ENCODE results near the gene ARID3C. TPM values are rescaled to one million over a fixed set of nuclear protein-coding genes. Genes with fewer than 3 reads are reported as not detected.

The ARID3C gene
- total RNA-seq, 2 experiments from 2014 or later = 0.66 to 0.76 TPM

GRCh38 chr9:34652602-34653000 is 23.7 kb upstream of the ARID3C start:
- H3K4me1 Mint-ChIP-seq = peaks cover 32% of the 10 kb centered on the region
- ATAC-seq (no peak), DNase-seq (no peak)
- ChIA-PET POLR2A (no interaction called here), CTCF (interaction anchor here (0.7 to 10.8 kb wide), 2 partner anchors 17 to 920 kb away, joined by 3 to 131 read pairs; partner anchors contain the start of gene SIGMAR1)
- no peaks in the 10 kb centered on the region for H3K27me3 Mint-ChIP-seq
- peak overlapping the region; percentile 22 for H3K27ac Mint-ChIP-seq
- intact Hi-C loops (cut with DNase I, micrococcal nuclease) = no loop called here
- no peak overlapping the region for H3K4me3 Mint-ChIP-seq
- no peaks in the 10 kb centered on the region for H3K9me3 Mint-ChIP-seq (ENCODE audit: low read depth)
- H3K36me3 Mint-ChIP-seq (ENCODE audit: low read depth) = peaks cover 21% of the 10 kb centered on the region

- CTCF ChIA-PET = interaction anchor here (0.7 to 10.8 kb wide), 3 partner anchors 12 to 920 kb away, joined by 3 to 131 read pairs (median 5); partner anchors contain the start of gene SIGMAR1
- DNase-seq = peak; percentile 85
- peaks cover 37% of the 10 kb centered on the region for H3K4me1 Mint-ChIP-seq
- H3K27ac Mint-ChIP-seq = peak within 1 kb of the TSS; percentile 24
- H3K4me3 Mint-ChIP-seq = peak within 1 kb of the TSS; percentile 6
- H3K27me3 Mint-ChIP-seq = no peaks in the 10 kb centered on the region
- H3K36me3 Mint-ChIP-seq (ENCODE audit: low read depth) = peaks cover 25% of the 10 kb centered on the region
- intact Hi-C loops (cut with DNase I, micrococcal nuclease) = no loop called here
- H3K9me3 Mint-ChIP-seq (ENCODE audit: low read depth) = no peaks in the 10 kb centered on the region
- ATAC-seq = peak; percentile 91
- POLR2A ChIA-PET = no interaction called here
Observed at GRCh38 chr9:34651876-34652601, 23.2 kb upstream of the ARID3C start, which contains the start of gene IL11RA. Gene IL11RA (plus strand): TSS chr9:34652185. CDS start chr9:34655218, 3,033 bp downstream.

DNA sequence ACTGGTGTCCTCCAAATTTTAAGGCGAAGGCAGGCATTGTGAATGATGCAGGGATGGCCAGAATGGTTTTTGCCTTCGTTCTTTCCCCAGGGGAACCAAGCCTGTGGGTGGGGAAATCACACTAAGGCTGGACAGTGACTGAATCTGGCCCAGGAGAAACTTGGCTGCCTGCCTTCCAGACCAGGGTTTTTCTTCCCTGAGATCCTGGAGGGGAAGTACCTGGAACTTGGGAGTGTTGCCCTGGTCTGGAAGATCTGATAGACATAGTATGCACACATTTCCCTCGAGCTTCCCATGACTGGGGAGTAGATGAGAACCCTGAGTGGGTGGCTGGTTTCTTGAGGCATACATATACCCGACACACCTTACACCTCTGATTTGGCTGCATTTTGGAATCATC is 22.5 kb upstream of the ARID3C start:
- ATAC-seq = no peak
- POLR2A ChIA-PET = no interaction called here
- H3K4me3 Mint-ChIP-seq = no peak overlapping the region

DNA sequence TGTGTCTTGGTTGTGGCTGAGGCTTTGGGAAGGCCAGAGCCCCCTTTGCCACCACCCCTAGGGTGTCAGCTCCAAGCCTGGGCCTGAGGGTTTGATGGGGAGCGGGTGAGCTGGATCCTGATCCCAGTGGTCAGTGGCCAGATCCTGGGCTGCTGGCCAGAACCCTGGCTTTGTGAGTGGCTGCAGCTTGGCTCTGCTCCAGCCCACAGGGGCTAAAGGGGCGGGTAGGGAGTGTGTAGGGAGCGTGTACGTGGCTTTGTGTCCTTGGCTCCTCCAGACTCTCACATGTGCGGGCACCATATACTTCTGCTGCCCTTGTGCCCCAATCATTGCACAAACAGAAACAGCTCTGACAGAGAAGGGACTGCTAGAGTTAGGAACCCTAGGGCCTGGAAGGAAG is 21.9 kb upstream of the ARID3C start:
- DNase-seq (no peak), ATAC-seq (no peak)
- peaks cover 25% of the 10 kb centered on the region for H3K36me3 Mint-ChIP-seq (ENCODE audit: low read depth)
- POLR2A ChIA-PET = interaction anchor here (0.7 kb wide), 1 partner anchor 14 kb away, joined by 3 read pairs; no protein-coding TSS in a partner anchor
- H3K27ac Mint-ChIP-seq = peak overlapping the region; percentile 16
- H3K4me3 Mint-ChIP-seq = no peak overlapping the region
- CTCF ChIA-PET = interaction anchor here (0.7 to 10.8 kb wide), 4 partner anchors 13 to 202 kb away, joined by 3 to 131 read pairs (median 4); partner anchors contain the start of gene SIGMAR1
- peaks cover 43% of the 10 kb centered on the region for H3K4me1 Mint-ChIP-seq
- H3K9me3 Mint-ChIP-seq (ENCODE audit: low read depth) = no peaks in the 10 kb centered on the region
- H3K27me3 Mint-ChIP-seq = no peaks in the 10 kb centered on the region
- intact Hi-C loops (cut with DNase I, micrococcal nuclease) = no loop called here

More for the DNA sequence above, 22.5 kb upstream of the ARID3C start:
- intact Hi-C loops (cut with DNase I, micrococcal nuclease) = no loop called here
- Mint-ChIP-seq H3K36me3 (ENCODE audit: low read depth) (peaks cover 25% of the 10 kb centered on the region), H3K27me3 (no peaks in the 10 kb centered on the region), H3K9me3 (ENCODE audit: low read depth) (no peaks in the 10 kb centered on the region), H3K4me1 (peaks cover 38% of the 10 kb centered on the region), H3K27ac (peak overlapping the region; percentile 16)
- DNase-seq = no peak
- CTCF ChIA-PET = interaction anchor here (0.7 to 10.8 kb wide), 4 partner anchors 13 to 202 kb away, joined by 3 to 131 read pairs (median 4); partner anchors contain the start of gene SIGMAR1

- ChIA-PET POLR2A (interaction anchor here (1.2 kb wide), 1 partner anchor 11 kb away, joined by 3 read pairs; no protein-coding TSS in a partner anchor), CTCF (interaction anchor here (0.6 to 10.8 kb wide), 4 partner anchors 14 to 53 kb away, joined by 3 to 131 read pairs (median 5); partner anchors contain the start of gene SIGMAR1)
- no peaks in the 10 kb centered on the region for H3K27me3 Mint-ChIP-seq
- no peak for DNase-seq
- H3K4me3 Mint-ChIP-seq = peak overlapping the region; percentile 4
- H3K36me3 Mint-ChIP-seq (ENCODE audit: low read depth) = peaks cover 25% of the 10 kb centered on the region
- intact Hi-C loops (cut with DNase I, micrococcal nuclease) = loop anchor here (5.0 kb wide), 2 partner anchors 36 to 339 kb away; partner anchors contain the start of genes DNAJB5 (in 1 of the 2) and RPP25L (in 1 of the 2)
- no peak overlapping the region for H3K27ac Mint-ChIP-seq
- H3K4me1 Mint-ChIP-seq = peaks cover 41% of the 10 kb centered on the region
- no peaks in the 10 kb centered on the region for H3K9me3 Mint-ChIP-seq (ENCODE audit: low read depth)
- no peak for ATAC-seq
Observed at GRCh38 chr9:34648673-34649072, 19.8 kb upstream of the ARID3C start.

DNA sequence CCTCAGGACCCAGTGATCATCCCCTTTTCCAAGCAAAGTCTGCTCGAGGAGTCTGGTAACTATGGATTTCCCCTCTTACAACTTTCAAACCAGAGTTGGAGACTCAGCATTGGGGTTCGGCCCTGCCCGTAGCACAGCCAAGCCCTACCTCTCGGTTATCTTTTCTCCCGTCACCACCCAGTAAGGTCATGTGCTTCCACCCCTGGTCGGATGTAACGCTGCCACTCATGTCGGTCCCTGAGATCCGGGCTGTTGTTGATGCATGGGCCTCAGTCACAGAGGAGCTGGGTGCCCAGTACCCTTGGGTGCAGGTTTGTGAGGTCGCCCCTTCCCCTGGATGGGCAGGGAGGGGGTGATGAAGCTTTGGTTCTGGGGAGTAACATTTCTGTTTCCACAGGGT is 18.8 kb upstream of the ARID3C start:
- DNase-seq (peak; percentile 41), ATAC-seq (no peak)
- Mint-ChIP-seq H3K27me3 (no peaks in the 10 kb centered on the region), H3K36me3 (ENCODE audit: low read depth) (peaks cover 25% of the 10 kb centered on the region), H3K4me3 (peak overlapping the region; percentile 91), H3K27ac (peak overlapping the region; percentile 89), H3K9me3 (ENCODE audit: low read depth) (no peaks in the 10 kb centered on the region), H3K4me1 (peaks cover 35% of the 10 kb centered on the region)
- intact Hi-C loops (cut with DNase I, micrococcal nuclease) = loop anchor here (2.0 to 5.0 kb wide), 4 partner anchors 27 to 340 kb away; partner anchors contain the start of genes DCTN3 (in 1 of the 2), DNAJB5 (in 1 of the 2) and RPP25L (in 1 of the 2)
- CTCF ChIA-PET = interaction anchor here (0.9 to 10.8 kb wide), 8 partner anchors 9 to 244 kb away, joined by 3 to 131 read pairs (median 5); partner anchors contain the start of genes CCL27 and SIGMAR1
- POLR2A ChIA-PET = no interaction called here

- ChIA-PET CTCF (interaction anchor here (1.1 to 10.8 kb wide), 13 partner anchors 10 to 243 kb away, joined by 3 to 131 read pairs (median 8); partner anchors contain the start of genes ARID3C, CCL27, DCTN3 and SIGMAR1), POLR2A (interaction anchor here (1.0 to 1.5 kb wide), 2 partner anchors 9 to 468 kb away, joined by 3 to 16 read pairs; partner anchors contain the start of genes ATOSB and SIGMAR1)
- ATAC-seq (no peak), DNase-seq (no peak)
- no peaks in the 10 kb centered on the region for H3K27me3 Mint-ChIP-seq
- peak overlapping the region; percentile 89 for H3K27ac Mint-ChIP-seq
- intact Hi-C loops (cut with DNase I, micrococcal nuclease) = loop anchor here (2.0 to 5.0 kb wide), 4 partner anchors 26 to 340 kb away; partner anchors contain the start of genes DCTN3 (in 1 of the 2), DNAJB5 (in 1 of the 2) and RPP25L (in 1 of the 2)
- no peaks in the 10 kb centered on the region for H3K9me3 Mint-ChIP-seq (ENCODE audit: low read depth)
- H3K4me1 Mint-ChIP-seq = peaks cover 29% of the 10 kb centered on the region
- peak overlapping the region; percentile 91 for H3K4me3 Mint-ChIP-seq
- peaks cover 25% of the 10 kb centered on the region for H3K36me3 Mint-ChIP-seq (ENCODE audit: low read depth)
Observed at GRCh38 chr9:34647084-34647403, 18.2 kb upstream of the ARID3C start.

DNA sequence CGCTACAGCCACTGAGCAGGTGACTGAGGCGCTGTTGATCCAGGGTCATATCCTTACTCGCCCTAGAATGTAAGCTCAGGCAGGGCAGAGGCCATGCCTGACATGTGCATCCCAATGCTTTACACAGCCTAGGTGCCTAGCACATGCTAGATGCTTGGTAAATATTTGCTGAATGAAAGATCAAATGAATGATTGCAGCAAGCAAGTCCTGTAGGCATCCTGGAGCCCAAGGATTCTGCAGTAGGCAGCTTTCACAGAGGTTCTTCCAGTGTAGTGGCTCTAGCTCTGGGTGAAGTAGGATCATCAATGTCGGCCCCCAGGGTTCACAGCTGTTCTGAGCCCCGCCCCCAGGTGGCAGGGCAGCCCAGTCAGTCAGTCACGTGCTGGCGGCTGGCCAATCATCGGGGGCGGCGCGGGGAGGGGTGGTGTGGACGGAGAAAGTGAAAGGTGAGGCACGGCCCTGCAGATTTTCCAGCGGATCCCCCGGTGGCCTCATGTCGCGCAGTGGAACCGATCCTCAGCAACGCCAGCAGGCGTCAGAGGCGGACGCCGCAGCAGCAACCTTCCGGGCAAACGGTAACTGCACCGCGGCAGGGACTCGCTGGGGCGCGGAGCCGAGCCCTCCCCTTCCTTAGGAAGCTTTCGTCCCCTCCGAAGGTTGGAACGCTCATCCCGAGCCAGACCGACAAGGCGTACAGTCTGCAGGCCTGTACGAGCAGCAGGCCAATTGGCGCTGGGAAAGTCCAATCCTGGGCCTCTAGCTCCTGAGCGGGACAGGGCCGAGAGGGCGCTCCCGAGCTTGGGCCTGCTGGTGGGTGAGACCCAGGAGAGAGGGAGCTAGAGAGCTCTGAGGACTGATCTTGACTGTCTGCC is 17.6 kb upstream of the ARID3C start, which contains the start of gene GALT:
TSS of gene GALT (plus strand) at position 465 of the 873 bp plus-strand sequence. CDS start at position 495, 30 bp downstream.
- Mint-ChIP-seq H3K9me3 (ENCODE audit: low read depth) (no peaks in the 10 kb centered on the region), H3K27ac (peak within 1 kb of the TSS; percentile 89), H3K27me3 (no peaks in the 10 kb centered on the region), H3K4me3 (peak within 1 kb of the TSS; percentile 91), H3K36me3 (ENCODE audit: low read depth) (peaks cover 25% of the 10 kb centered on the region), H3K4me1 (peaks cover 26% of the 10 kb centered on the region)
- CTCF ChIA-PET = interaction anchor here (0.7 to 10.8 kb wide), 17 partner anchors 11 to 1013 kb away, joined by 3 to 131 read pairs (median 4); partner anchors contain the start of genes ARID3C, CCL27, DCTN3 and SIGMAR1
- intact Hi-C loops (cut with DNase I, micrococcal nuclease) = loop anchor here (1.0 to 5.0 kb wide), 7 partner anchors 8 to 341 kb away; partner anchors contain the start of genes DCTN3 (in 1 of the 2), DNAJB5 (in 1 of the 2), RPP25L (in 1 of the 2) and SIGMAR1 (in 1 of the 2)
- DNase-seq = peak; percentile 99
- POLR2A ChIA-PET = interaction anchor here (0.7 to 1.5 kb wide), 5 partner anchors 9 to 1146 kb away, joined by 3 to 16 read pairs (median 3); partner anchors contain the start of genes ATOSB, RPP25L and SIGMAR1
- ATAC-seq = peak; percentile 90

- Mint-ChIP-seq H3K4me3 (no peak overlapping the region), H3K9me3 (ENCODE audit: low read depth) (no peaks in the 10 kb centered on the region), H3K4me1 (peaks cover 28% of the 10 kb centered on the region), H3K27ac (no peak overlapping the region), H3K36me3 (ENCODE audit: low read depth) (peaks cover 25% of the 10 kb centered on the region), H3K27me3 (no peaks in the 10 kb centered on the region)
- ChIA-PET POLR2A (no interaction called here), CTCF (interaction anchor here (0.7 to 10.8 kb wide), 10 partner anchors 10 to 831 kb away, joined by 3 to 131 read pairs (median 4); partner anchors contain the start of gene SIGMAR1)
- ATAC-seq (no peak), DNase-seq (no peak)
- intact Hi-C loops (cut with DNase I, micrococcal nuclease) = loop anchor here (5.0 kb wide), 2 partner anchors 33 to 342 kb away; partner anchors contain the start of genes DNAJB5 (in 1 of the 2) and RPP25L (in 1 of the 2)
Observed at GRCh38 chr9:34644766-34645314, 16.0 kb upstream of the ARID3C start.

- no peaks in the 10 kb centered on the region for H3K9me3 Mint-ChIP-seq (ENCODE audit: low read depth)
- H3K4me3 Mint-ChIP-seq = no peak overlapping the region
- DNase-seq (no peak), ATAC-seq (no peak)
- no peak overlapping the region for H3K27ac Mint-ChIP-seq
- no peaks in the 10 kb centered on the region for H3K27me3 Mint-ChIP-seq
- peaks cover 5% of the 10 kb centered on the region for H3K36me3 Mint-ChIP-seq (ENCODE audit: low read depth)
- peaks cover 29% of the 10 kb centered on the region for H3K4me1 Mint-ChIP-seq
- POLR2A ChIA-PET = no interaction called here
- CTCF ChIA-PET = interaction anchor here (1.0 to 10.8 kb wide), 4 partner anchors 8 to 60 kb away, joined by 3 to 131 read pairs (median 4); partner anchors contain the start of gene SIGMAR1
- intact Hi-C loops (cut with DNase I, micrococcal nuclease) = no loop called here
Observed at GRCh38 chr9:34642679-34643078, 13.8 kb upstream of the ARID3C start.
